ENCODE results near the gene GCN1. TPM values are rescaled to one million over a fixed set of nuclear protein-coding genes. Genes with fewer than 3 reads are reported as not detected.
A peak's percentile ranks its signal among the peaks of the same experiment; 100 is the strongest.

Gene GCN1
- total and polyA plus RNA-seq, 10 of the 15 experiments (the other 5 are each of a cell fraction or from before 2014, with no cell fraction given): 10.8 to 150 (median 58.3) TPM

DNA sequence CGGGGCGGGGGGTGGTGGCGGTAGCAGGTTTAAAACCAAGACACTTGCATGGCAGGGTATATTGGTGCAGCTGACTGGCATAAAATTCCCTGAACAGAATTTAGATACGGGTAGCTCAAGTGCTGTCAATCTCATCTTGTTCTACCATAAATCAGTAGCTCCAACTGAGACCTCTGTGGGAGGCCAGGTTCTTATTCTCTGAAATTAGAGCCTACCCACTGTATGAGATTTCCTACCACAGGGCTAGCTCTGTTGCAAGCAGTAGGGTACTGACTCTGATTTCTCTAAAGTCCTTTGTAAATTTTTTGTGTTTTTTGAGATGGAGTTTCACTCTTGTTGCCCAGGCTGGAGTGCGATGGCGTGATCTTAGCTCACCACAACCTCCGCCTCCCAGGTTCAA is 9.7 kb upstream of the GCN1 start:
- WGBS (ENCODE audit: insufficient coverage, insufficient replicate concordance, low lambda C conversion rate, missing lambda C conversion rate): 85% methylated on average over 7 of the region's 7 CpGs
- H4K20me1 ChIP-seq (ENCODE audit: control insufficient read depth, insufficient read depth): peaks cover 6% of the 10 kb centered on the region; the same call in 1 of the 2 replicates
- in situ Hi-C loops (cut with MboI) (no loop called here), intact Hi-C loops (cut with micrococcal nuclease; ENCODE audit: unreplicated experiment) (no loop called here)
- H2AFZ ChIP-seq (ENCODE audit: control insufficient read depth, low read depth, low read length): no peak overlapping the region
- POLR2A ChIA-PET: interaction anchor here (0.6 to 1.0 kb wide), 3 partner anchors 15 to 87 kb away, joined by 3 to 5 read pairs (median 3); partner anchors contain the start of gene RNU4-2
- no peak overlapping the region for H3K4me3 ChIP-seq
- FAIRE-seq (no peak), ATAC-seq (no peak), DNase-seq (ENCODE audit: low read depth, low spot score) (no peak)
- no TSS peak for BruUV-seq (replicated peaks)
- CTCF ChIA-PET: interaction anchor here (0.9 to 2.0 kb wide), 2 partner anchors 23 to 205 kb away, joined by 3 to 7 read pairs; no protein-coding TSS in a partner anchor
- no peaks in the 10 kb centered on the region for H3K9me3 ChIP-seq (replicated peaks; ENCODE audit: control insufficient read depth, insufficient read depth, low read length)
- H3K4me1 ChIP-seq (ENCODE audit: control insufficient read depth, insufficient read depth, low read length): no peaks in the 10 kb centered on the region
- H3K4me2 ChIP-seq (ENCODE audit: control insufficient read depth, insufficient read depth): no peak overlapping the region
- peaks cover 22% of the 10 kb centered on the region for H3K79me2 ChIP-seq (ENCODE audit: control insufficient read depth, insufficient read depth, low read length)
- H3K9ac ChIP-seq (ENCODE audit: control insufficient read depth, insufficient read depth, low read length): no peak overlapping the region
- H3K27ac ChIP-seq (ENCODE audit: control insufficient read depth, insufficient read depth): no peak overlapping the region
- peaks cover 0 to 2% of the 10 kb centered on the region in 2 experiments; a peak in 3 of 4 replicates for H3K36me3 ChIP-seq (ENCODE audit: control insufficient read depth in 2 of 2, insufficient read depth in 2 of 2, low read length in 1 of 2)
- RAD21 ChIA-PET (ENCODE audit: unreplicated experiment): no interaction called here
- no peaks in the 10 kb centered on the region for H3K27me3 ChIP-seq (replicated peaks in 1 of 2; ENCODE audit: control insufficient read depth in 2 of 2, insufficient read depth in 2 of 2, low read length in 1 of 2)
- TF ChIP-seq JUNB (IDR thresholded peaks at IDR 0.05): no peak
- SMC1A ChIA-PET (ENCODE audit: uncharacterized antibody, unreplicated experiment): interaction anchor here (0.9 to 1.2 kb wide), 3 partner anchors 18 to 94 kb away, joined by 3 to 4 read pairs (median 4); no protein-coding TSS in a partner anchor

DNA sequence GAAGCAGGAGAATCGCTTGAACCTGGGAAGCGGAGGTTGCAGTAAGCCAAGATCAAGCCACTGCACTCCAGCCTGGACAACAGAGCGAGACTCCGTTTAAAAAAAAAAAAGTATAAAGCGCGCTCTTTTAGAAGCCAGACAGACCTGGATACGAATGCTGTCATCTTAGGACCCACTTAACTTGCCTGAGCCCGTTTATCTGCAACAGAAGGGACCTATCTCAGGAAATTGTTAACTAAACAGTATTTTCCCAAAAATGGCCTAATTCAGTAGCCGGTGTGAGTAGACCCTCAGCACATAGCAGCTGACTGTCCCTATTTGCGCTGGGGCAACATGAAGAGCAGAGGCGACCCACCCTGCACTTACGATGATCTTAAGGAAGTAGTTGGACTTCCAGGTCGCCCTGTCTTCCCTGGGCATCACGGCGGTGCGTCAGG is 5.9 kb upstream of the GCN1 start:
- WGBS (ENCODE audit: insufficient coverage, insufficient replicate concordance, low lambda C conversion rate, missing lambda C conversion rate): under 1% methylated on average over 16 of the region's 16 CpGs
- FAIRE-seq: no peak
- ChIA-PET RAD21 (ENCODE audit: unreplicated experiment) (interaction anchor here (1.0 to 3.1 kb wide), 11 partner anchors 27 to 211 kb away, joined by 3 to 58 read pairs (median 17); partner anchors contain the start of genes BICDL1, PXN and RAB35), SMC1A (ENCODE audit: uncharacterized antibody, unreplicated experiment) (interaction anchor here (0.7 to 4.2 kb wide), 10 partner anchors 7 to 200 kb away, joined by 3 to 37 read pairs (median 4); partner anchors contain the start of genes PXN and RAB35), CTCF (interaction anchor here (0.9 to 5.6 kb wide), 23 partner anchors 10 to 324 kb away, joined by 3 to 61 read pairs (median 6); partner anchors contain the start of genes PXN, RAB35 and RNU4-2), POLR2A (interaction anchor here (0.6 to 3.9 kb wide), 9 partner anchors 8 to 113 kb away, joined by 3 to 76 read pairs (median 5); partner anchors contain the start of genes RAB35, RNU4-2 and SIRT4)
- Histone ChIP-seq H3K4me3 (peak overlapping the region; percentile 92), H3K27me3 (replicated peaks in 1 of 2; ENCODE audit: control insufficient read depth in 2 of 2, insufficient read depth in 2 of 2, low read length in 1 of 2) (no peaks in the 10 kb centered on the region), H4K20me1 (ENCODE audit: control insufficient read depth, insufficient read depth) (peaks cover 9% of the 10 kb centered on the region; the same call in 1 of the 2 replicates), H3K9me3 (replicated peaks; ENCODE audit: control insufficient read depth, insufficient read depth, low read length) (no peaks in the 10 kb centered on the region), H3K27ac (ENCODE audit: control insufficient read depth, insufficient read depth) (peak overlapping the region; percentile 87), H3K4me2 (ENCODE audit: control insufficient read depth, insufficient read depth) (peak overlapping the region; percentile 99), H3K36me3 (ENCODE audit: control insufficient read depth in 2 of 2, insufficient read depth in 2 of 2, low read length in 1 of 2) (peaks cover 10 to 24% of the 10 kb centered on the region in 2 experiments), H3K9ac (ENCODE audit: control insufficient read depth, insufficient read depth, low read length) (peak overlapping the region; percentile 98), H2AFZ (ENCODE audit: control insufficient read depth, low read depth, low read length) (no peak overlapping the region), H3K4me1 (ENCODE audit: control insufficient read depth, insufficient read depth, low read length) (peaks cover 17% of the 10 kb centered on the region), H3K79me2 (ENCODE audit: control insufficient read depth, insufficient read depth, low read length) (peaks cover 52% of the 10 kb centered on the region)
- TF ChIP-seq YY1 (IDR thresholded peaks at IDR 0.05; ENCODE audit: low read depth, low read length) (0 out of 2 replicates have a peak, but pooled peaks have one; percentile 2), MTA3 (IDR thresholded peaks at IDR 0.05; ENCODE audit: borderline replicate concordance, low read length) (0 out of 2 replicates have a peak, but pooled peaks have one; percentile 50), ATF2 (IDR thresholded peaks at IDR 0.05; ENCODE audit: low read length) (no peak), EZH2 (IDR thresholded peaks at IDR 0.05; ENCODE audit: borderline replicate concordance, control insufficient read depth, low read depth, low read length) (no peak), SREBF2 (IDR thresholded peaks at IDR 0.05; ENCODE audit: low read length) (no peak)
- in situ Hi-C loops (cut with MboI) (no loop called here), intact Hi-C loops (cut with micrococcal nuclease; ENCODE audit: unreplicated experiment) (no loop called here)
- BruUV-seq (replicated peaks): no TSS peak
- no peak for ATAC-seq
- no peak for DNase-seq (ENCODE audit: low read depth, low spot score)
